Coronary artery (tissue), 2 donors: ENCODE data around the gene NKAP.
A peak's percentile ranks its signal among the peaks of the same experiment; 100 is the strongest.
"Not testable (repeated sequence)": the region's sequence is repeated elsewhere in the genome, so short reads cannot be mapped to it uniquely, and the experiment has no call there.

Source experiments
- DNase-seq: peaks from one replicate; pipeline ENCODE4 v3.0.0-alpha.2; 2017; ENCODE audit warnings: low spot score
- H3K27ac ChIP-seq, 2 donors: fragments of 200-600 bp; sonication (generic); one replicate each; pipeline ENCODE4 v1.5.1; 2016 to 2019
- H3K4me3 ChIP-seq: fragments of 200-600 bp; sonication (generic); 2 replicates; pipeline ENCODE4 v1.5.1; 2016; ENCODE audit warnings: mild to moderate bottlenecking, moderate library complexity
- CTCF ChIP-seq: fragments of 200-600 bp; sonication (generic); IDR thresholded peaks from one replicate; pipeline ENCODE4 v1.5.1; 2019; ENCODE audit warnings: antibody characterized with exemption

The NKAP gene

GRCh38 chrX:119954374-119954773 is 10.8 kb upstream of the NKAP start:
- H3K4me3 ChIP-seq: no peak overlapping the region
- TF ChIP-seq CTCF: no peak
- no peak overlapping the region for H3K27ac ChIP-seq
- DNase-seq: no peak

DNA sequence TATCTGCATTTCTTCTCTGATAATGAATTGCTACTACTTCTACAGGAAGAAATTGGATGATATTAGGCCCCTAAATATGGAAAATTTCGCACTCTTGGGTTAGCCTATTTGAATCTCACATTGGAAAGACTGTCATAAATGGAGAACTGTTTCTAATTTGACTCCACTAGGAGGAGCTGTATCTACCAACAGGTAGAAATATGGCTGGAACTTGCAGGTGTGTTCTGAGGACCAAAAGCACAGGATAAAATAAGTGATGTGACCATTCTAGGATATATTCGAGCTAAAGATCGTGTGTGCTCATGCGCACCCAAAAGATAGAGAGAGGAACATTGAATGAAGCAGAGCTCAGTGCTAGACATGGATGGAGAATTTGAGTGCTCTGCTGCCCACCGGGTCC is 4.8 kb upstream of the NKAP start:
- TF ChIP-seq CTCF: no peak
- no peak for DNase-seq
- Histone ChIP-seq H3K4me3 (no peak overlapping the region), H3K27ac (no peak overlapping the region)

- Histone ChIP-seq H3K4me3 (no peak overlapping the region), H3K27ac (no peak overlapping the region)
- DNase-seq: no peak
- TF ChIP-seq CTCF: no peak
Measured at GRCh38 chrX:119945481-119945880, 1.9 kb upstream of the NKAP start.

DNA sequence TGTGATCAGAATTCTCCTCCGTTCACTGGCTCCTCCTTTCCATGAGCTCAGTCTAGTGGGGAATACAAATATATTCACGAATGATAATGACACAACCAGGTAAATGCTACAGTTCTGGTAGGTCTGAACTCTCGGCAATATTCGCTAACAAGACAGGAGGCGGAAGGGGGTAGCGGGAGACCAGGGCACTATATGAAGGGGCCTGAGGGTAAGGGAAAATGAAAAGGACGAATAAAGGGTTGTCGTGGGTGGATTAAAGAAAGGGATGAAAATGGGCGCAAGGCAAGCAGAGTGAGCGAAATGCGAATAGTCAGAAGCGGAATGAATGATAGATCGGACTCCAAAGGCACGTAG is 743 bp downstream of the NKAP start:
- no peak for TF ChIP-seq CTCF
- DNase-seq: no peak
- Histone ChIP-seq H3K4me3 (peak overlapping the region; percentile 90), H3K27ac (peak overlapping the region; percentile 68 to 93)

DNA sequence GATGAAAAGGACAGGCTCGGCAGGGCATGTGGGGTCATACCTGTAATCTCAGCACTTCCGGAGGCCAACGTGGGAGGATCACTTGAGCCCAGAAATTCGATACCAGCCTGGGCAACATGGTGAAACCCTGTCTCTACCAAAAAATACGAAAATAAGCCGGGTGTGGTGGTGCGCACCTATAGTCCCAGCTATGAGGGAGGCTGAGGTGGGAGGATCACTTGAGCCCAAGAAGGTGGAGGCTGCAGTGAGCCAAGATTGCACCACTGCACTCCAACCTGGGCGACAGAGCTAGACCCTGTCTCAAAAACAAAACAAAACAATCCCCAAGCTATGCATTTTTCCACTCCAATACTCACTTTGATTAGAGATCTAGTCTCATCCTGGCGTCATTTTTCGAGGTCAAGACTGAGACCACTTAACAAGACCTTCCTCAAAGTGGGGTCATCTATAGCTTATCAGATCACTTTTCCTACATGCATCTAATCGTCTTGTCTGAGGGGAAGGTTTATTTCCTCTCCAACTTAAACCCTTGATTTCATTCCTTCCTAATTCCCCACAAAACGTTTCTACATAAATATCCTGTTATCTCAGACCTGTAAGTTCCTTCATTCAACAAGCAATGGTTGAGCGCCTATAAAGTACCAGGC is 1.3 kb downstream of the NKAP start:
- H3K4me3 ChIP-seq: peak overlapping the region; percentile 90
- TF ChIP-seq CTCF: no peak
- peak overlapping the region in 1 of 2 donors; percentile 93 for H3K27ac ChIP-seq

GRCh38 chrX:119941336-119941735 is 2.2 kb downstream of the NKAP start:
- H3K4me3 ChIP-seq: no peak overlapping the region
- TF ChIP-seq CTCF: no peak
- DNase-seq: no peak
- H3K27ac ChIP-seq: no peak overlapping the region

More for the DNA sequence above, 1.3 kb downstream of the NKAP start:
- no peak for DNase-seq

- no peak overlapping the region for H3K4me3 ChIP-seq
- no peak for TF ChIP-seq CTCF
- no peak overlapping the region for H3K27ac ChIP-seq
- DNase-seq: no peak
Measured at GRCh38 chrX:119935215-119935874, 8.2 kb downstream of the NKAP start.

GRCh38 chrX:119922391-119922790 is 21.2 kb downstream of the NKAP start:
- DNase-seq, H3K27ac ChIP-seq, H3K4me3 ChIP-seq: not testable (repeated sequence)
